ENCODE measurements around the gene SRBD1.

The SRBD1 gene, protein sequence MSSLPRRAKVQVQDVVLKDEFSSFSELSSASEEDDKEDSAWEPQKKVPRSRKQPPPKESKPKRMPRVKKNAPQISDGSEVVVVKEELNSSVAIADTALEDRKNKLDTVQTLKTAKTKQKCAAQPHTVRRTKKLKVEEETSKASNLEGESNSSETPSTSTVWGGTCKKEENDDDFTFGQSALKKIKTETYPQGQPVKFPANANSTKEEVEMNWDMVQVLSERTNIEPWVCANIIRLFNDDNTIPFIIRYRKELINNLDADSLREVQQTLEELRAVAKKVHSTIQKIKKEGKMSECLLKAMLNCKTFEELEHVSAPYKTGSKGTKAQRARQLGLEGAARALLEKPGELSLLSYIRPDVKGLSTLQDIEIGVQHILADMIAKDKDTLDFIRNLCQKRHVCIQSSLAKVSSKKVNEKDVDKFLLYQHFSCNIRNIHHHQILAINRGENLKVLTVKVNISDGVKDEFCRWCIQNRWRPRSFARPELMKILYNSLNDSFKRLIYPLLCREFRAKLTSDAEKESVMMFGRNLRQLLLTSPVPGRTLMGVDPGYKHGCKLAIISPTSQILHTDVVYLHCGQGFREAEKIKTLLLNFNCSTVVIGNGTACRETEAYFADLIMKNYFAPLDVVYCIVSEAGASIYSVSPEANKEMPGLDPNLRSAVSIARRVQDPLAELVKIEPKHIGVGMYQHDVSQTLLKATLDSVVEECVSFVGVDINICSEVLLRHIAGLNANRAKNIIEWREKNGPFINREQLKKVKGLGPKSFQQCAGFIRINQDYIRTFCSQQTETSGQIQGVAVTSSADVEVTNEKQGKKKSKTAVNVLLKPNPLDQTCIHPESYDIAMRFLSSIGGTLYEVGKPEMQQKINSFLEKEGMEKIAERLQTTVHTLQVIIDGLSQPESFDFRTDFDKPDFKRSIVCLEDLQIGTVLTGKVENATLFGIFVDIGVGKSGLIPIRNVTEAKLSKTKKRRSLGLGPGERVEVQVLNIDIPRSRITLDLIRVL

DNA sequence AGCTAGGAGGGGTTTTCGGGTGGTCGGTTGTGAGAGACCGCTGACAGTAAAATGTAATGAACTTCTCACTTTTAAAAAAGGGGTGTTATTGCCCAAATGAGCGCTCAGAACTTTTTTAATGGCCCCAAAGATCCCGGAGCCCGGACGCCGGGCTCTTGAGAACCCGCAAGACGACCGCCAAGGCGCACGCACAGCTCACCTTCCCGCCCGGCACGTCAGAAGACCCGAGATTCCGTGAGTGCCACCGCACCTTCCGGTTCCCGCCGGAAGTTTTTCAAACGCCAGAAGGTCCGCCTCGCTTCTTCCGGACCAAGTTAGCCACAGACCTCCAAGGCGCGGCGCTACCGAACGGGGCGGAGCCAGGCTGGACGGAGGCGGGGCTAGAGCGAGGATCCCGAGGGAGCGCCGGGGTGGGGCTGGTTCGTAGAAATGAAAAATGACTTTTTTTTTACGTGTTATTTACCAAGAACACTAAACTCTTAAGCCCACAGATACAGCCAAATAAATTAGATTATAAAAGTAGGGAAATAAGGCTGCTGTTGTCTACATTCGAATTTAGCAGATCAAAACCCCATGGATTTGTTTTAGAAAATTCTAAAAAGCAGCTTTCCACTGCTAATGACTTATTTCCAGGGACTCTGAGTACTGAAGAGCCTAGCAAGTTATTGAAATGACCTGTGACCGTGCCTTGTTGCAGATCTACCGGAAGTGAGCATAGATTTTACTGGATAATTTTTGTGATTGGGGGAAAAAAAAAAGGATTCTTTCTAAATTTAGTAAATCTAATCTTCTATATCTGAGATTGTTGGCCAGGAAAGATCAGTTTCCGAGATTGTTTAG, at the start of gene SRBD1:
SRBD1 (minus strand) TSS at position 248 of the 840 bp plus-strand sequence. CDS start 5,826 bp downstream, outside the sequence.
- DNase-seq (ENCODE audit: low read depth): peak; percentile 83

DNA sequence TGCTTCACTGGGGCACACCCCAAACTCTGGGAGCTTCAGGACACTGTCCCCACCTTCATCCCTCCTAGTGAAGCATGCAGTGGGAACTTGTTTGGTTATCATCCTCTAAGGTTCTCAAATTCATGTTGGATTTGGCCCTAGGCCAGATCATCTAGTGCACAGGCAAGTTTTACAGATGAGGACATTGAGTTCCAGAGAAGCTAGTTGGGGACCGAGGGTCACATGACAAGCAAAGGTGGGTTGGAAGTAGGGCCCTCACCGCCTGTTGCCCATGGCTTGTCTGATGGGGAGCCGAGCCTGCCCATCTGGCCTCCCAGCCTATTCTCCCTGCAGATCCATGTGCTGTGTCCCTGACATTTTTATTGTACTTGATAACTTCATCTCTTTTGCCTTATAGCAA, 43.2 kb upstream of the SRBD1 start:
- DNase-seq (ENCODE audit: low read depth): no peak

DNA sequence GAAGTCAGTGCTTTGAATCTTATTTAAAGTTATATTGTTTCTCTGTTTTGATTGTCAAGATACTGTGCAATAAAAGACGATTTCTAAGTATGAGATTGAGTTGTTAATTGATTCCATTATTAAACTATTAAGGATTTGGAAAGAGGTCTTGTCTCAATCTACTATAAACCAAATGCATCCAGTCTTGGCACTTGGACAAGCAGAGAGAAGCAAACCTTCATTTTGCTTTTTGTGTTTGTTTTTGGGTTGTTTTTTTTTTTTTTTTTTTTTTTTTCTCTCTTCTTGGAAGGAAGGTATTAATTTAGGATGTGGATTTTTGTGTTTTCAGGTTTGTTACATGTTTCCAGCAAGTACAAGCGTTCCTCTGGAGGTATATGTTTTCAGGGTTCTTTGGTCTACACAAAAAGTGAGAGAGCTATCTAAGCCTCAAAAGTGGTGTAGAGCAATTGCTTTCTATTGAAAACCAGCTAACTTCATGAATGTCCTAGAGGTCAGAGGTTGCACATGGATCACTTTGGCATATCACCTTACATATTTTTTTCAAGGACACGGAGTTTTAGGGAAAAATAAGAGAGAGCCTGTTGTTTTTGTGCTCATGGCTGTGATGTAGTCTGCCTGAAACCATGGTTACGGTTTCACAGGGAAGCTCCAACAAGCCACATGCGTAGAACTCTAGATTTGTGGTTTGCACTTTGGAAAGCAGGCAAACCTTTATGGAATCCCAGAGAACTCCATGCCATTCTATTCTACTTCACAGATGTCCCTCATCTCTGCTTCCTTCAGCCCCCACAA, 42.3 kb upstream of the SRBD1 start:
- no peak for DNase-seq (ENCODE audit: low read depth)

DNA sequence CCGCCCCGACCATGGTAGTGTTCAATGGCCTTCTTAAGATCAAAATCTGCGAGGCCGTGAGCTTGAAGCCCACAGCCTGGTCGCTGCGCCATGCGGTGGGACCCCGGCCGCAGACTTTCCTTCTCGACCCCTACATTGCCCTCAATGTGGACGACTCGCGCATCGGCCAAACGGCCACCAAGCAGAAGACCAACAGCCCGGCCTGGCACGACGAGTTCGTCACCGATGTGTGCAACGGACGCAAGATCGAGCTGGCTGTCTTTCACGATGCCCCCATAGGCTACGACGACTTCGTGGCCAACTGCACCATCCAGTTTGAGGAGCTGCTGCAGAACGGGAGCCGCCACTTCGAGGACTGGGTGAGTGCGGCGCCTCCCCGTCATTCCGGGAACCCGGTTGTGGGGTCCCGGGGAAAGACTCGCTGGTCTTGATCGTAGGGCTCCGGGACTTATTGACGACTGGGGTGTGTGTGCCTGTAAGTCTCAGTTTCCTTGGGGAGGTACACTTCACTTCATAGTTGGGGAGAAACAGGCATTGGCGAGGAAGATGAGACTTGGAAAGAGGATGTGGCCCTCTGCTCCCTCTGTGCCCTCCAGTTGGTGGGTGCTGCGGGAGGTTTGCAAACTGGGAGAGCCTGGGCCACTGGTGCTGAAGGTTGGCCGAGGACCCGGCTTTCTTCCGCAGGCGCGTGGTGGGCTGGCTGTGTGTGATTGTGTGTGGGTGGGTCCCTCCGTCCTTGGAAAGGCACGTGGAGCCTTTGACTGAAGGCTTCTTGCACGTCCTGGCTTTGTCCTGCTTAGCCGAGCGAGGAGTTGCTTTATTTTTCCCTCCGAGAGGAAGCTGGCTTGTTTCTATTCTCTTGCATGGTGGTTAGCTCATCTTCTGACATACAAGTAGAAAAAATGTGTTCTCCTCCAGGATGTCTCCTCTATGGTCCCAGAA, 41.3 kb upstream of the SRBD1 start:
- no peak for DNase-seq (ENCODE audit: low read depth)

DNA sequence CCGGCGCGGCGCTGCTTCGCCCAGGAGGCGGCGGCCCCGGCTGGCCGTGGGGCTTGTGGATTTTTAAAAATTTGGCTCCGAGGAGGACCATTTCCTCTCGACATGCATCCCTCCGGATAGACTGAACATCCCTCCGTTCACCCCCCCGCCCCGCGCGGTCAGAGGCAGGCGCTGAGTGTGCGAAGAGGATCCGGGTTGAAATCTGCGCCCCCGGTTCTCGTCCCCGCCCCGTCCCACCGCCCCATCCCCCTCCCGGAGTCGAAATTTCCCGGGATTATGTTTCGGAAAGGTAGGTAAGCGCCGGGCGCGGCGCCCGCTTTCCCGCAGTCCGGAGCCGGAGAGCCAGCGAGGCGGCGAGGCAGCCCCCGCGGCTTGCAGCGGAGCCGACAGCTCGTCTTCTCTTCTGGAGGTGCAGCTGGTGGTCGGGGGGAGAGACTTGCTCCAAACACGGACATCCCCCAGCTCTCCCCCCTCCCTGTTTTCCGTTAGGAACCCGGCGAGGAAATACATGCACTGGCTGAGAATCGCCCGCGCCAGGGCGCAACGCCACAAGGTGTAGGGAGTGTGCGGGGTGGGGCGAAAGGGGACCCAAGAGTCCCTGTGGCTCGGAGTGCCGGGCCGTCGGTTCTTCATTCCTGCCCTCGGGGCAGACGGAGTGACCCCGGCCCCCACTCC, 40.5 kb upstream of the SRBD1 start, which contains the start of gene PRKCE:
PRKCE (plus strand) TSS at position 261 of the 675 bp plus-strand sequence.
- peak; percentile 3 for DNase-seq (ENCODE audit: low read depth)

DNA sequence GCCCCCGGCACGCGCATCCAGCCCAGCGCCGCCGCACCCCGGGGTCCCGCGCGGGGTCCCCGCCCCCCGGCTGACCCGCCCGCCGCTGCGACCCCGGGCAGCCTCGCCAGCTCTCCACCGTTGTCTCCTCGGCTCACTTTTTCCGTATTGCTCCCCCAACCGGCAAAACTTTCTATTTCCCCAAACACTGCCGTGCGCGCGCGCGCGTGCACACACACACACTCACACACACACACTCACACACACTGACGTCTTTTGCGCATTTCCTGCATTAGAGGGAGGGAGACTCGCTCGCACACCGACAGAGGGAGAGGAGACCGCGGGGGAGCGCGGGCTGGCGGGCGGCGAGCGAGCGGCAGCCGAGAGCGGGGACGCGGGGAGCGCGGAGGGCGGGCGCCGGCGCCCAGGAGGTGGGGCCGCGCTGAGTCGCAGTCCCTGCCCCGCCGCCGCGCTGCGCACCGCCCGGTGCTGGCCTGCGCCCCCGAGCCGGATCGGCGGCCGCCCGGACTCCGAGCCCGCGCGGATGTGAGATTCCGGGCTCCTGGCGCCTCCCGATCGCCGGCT, 39.9 kb upstream of the SRBD1 start:
- DNase-seq (ENCODE audit: low read depth): peak; percentile 89

DNA sequence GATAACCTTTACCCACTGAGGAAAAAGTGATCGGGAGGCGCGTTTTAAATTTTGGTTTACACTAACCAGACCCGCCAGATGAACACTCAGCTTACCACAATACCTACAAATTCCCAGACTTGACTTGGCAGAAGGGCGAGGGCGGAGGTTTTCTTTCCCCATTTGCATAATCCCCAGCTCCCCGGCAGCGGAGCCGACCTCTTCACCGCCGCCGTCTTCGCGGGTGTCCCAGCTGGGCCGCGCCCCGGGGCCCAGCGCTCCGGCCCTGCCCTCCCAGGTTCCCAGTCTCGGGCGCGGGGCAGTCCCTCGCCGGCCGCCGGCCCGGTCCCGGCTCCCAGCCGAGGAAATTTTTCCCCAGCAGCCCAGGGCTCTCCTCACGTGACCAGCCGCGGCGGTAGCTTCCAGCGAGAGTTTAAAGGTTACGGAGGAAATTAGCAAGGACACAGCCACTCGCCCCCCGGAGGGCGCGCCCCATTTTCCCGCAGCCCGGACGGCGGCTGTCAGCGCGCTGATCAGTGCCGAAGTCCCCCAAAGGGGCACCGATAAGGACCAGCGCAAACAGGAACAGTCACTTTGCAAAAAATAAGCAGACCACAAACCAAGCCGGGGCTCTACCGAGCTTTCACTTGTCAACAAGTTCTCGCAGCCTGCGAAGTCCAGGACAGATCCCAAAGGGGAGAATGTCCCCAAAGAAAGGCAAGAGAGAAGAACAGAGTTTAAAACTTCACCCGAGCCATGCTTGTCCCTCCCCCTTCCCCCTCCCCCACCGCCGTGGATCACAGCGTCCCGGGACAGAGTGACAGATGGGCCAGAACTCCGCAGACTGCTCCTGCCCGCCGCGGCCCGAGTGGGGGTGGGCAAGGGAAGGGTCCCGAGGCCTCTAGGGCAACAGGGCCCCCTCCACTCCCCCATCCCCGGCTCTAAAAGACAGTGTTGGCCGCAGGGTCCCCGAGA, 39.1 kb upstream of the SRBD1 start:
- DNase-seq (ENCODE audit: low read depth): peak; percentile 48

DNA sequence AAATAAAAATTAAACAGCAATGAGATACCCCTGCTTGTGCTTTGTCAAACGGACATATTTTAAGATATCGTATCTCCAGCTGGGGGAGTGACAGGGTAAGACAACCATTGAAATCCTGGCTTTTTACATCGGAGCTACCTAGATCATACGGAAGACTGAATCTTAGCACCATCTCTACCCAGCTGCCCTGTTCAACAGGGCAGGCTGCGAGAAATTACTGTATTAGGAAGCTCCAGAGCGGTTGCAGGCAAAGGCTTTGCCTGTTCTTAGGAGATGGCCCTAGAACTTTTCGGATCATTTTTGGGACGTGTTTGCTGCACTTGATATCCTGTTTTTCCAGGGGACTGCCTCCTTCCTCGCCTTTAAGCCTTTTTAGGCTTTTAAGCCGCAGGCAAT, 38.4 kb upstream of the SRBD1 start:
- DNase-seq (ENCODE audit: low read depth): no peak

DNA sequence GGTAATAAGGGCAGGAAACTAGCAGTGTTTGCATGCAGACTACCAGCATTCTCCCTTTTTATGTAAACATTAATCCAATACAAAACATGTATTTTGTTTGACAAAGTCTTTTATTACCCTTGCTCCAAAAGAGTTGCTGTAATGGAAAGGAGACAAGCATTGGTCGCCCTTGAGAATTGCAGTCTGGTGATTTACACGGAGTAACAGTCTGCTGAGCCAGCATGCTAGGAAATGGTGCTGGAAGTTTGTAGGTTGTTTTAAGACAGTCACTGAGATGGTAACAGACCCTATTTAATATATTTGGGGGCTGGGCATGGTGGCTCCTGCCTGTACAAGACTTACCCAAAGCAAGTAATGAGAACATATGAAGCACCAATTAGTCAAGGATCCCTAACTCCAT, 37.6 kb upstream of the SRBD1 start:
- DNase-seq (ENCODE audit: low read depth): no peak

DNA sequence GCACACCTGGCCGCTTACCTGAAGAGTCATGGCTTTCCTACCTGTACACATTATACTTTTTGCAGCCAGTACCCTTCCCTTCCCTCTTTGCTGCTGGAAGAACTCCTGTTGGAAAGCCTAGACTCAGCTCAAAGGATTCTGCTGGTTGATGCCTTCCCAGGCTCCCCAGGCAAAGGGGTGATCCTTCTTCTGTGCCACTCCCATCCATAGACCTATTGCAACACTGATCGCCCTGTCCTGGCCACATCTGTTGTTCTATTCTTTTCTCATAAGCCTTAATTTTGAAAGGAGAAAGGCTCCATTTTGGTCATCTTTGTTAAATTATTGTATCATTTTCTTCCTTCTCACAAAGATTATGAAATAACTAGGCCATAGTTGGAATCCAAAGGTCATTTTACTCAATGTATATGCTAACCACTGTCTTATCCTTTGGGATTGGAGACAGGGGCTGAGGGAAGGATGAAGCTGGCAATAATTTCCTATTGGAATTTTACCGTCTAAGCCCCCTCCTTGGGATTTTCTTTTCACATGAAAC, 37.0 kb upstream of the SRBD1 start:
- no peak for DNase-seq (ENCODE audit: low read depth)

DNA sequence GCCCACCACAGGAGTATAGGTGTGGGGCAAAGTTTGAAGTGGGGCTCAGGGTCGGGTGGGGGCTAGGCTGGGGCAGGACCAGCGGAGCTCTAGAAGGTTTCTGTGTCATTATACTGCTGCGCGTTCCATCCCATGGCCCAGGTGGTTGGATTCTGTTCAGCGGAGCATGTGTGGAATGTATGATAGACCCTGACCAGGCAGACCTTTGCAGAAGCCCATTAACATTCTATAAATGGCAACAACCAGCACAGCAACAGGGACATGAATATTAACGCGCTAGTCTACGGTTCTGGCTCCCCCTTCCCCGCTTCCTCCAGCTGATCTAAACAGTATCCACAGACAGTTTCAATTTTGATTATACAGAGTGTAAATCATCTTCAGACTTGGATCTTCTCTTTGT, 36.3 kb upstream of the SRBD1 start:
- DNase-seq (ENCODE audit: low read depth): no peak

DNA sequence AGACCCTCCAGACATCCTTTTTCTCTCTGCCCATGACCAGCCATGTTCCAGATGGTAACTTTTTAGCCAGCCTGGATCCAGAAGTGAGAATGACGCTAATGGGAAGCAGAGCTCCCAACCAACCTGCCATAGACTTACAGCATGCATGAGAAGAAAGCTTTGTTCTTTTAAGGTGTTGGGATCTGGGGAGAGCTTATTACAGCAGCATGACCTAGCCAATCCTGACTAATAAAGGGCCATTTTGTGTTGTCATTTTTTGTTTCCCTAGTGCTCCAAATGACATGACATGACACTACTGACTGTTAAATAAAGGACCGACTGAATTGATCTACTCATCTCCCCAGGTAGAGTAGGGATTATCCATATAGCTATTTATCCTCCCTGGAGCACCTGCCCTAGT, 35.2 kb upstream of the SRBD1 start:
- DNase-seq (ENCODE audit: low read depth): no peak

DNA sequence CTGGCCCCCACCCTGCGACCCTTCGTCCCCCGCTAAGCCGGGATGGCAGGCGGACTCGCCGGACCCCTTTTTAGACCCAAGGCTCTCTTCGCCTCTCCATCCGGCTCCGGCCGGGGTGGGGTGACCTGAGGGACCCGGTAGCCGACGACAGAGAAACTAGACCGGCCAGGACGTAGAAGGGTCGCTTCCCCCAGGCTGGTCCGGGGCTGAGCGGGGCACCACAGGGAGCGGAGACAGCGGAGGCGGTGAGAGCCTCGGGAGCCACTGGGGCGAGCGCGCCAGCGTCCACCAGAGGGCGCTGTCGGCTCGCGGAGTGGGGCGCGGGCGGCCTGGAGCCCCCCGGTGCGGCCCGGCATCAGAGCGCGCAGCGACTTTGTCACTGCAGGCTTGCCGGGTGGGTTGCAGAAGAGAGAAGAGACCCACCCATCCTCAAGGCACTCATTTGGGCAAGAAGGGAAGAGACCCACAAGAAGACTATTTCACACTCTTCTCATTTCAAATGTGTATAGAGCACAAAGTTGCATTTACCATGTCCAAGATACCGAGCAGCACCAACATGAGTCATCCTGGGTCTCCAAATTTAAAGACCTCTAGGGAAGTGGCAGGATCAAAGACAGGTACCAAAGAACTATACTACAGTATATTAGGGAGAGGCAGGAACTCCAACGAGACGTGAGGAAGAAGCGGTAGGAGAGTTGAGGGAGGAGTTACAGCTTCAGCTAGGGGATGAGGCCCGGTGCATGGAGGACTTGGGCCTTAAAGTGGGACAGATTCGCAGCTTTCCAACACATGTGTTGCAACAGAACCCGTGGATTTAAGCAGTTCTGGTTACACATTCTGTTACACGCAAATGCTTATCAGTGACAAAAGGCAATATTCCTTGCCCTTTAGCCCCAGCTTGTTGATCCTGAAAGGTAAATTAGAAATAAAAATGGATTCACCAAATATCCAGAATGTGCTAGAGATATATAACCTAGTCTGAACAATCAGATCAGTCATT, 32.8 kb upstream of the SRBD1 start:
- peak; percentile 63 for DNase-seq (ENCODE audit: low read depth)

DNA sequence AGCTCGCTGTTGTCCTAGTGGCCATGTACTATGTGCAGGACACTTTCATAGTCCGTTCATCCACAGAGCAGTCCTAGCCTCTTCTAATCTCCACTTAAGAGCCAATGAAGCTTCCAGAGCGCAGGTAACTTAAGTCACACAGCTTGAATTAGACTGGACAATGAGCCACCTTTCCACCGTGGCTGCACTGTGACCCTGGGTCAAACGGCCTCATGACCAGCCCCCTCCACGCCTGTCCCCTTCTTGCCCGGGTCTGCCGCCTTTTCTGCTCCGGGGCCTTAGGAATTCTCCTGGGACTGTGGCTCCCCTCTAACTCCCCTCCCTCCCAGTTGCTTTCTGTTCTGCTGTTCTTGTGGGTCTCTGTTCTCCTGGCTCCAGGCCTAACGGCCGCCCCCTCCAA, 32.0 kb upstream of the SRBD1 start:
- DNase-seq (ENCODE audit: low read depth): no peak

DNA sequence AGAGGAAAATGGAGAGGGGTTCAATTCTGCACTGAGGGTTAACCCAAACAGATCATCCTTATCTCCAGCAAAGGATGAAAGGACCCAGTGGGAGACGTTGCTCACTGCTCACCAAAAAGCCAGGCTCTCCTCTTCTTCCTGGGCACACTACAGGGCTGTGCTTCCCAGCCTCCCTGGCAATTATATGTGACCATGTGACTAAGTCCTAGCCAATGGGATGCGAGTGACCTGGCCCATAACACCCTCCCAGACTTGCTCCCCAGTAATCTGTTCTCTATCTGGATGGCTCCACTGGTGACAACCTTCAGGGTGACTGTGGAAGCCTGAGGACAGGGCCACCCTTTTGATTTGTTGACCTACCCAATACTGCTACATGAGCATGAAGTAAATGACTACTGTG, 29.5 kb upstream of the SRBD1 start:
- no peak for DNase-seq (ENCODE audit: low read depth)

DNA sequence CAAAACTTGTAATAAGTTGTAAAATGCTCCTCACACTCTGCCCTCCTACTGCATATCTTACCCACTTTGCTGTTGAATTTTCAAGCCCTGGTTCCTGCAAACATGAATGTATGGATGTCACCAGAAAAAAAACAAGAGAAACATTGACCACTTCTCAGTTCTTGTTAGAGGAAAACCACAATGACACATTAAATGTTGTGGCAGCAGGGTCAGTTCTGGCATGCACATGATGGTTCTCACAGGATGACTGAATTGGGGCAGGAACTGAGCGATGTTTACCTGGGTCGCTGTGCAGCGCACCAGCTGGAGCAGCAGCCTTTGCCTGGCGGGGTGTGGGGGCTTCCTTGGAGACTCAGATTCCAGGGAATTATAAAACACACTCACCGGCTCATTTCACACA, 26.4 kb upstream of the SRBD1 start:
- no peak for DNase-seq (ENCODE audit: low read depth)

Data from activated T-helper 9 cell treated with anti-CD3 and anti-CD28 coated beads, Interleukin-2, amount 50 U/mL, for 16 hours (primary cell).